Activated CD8-positive, alpha-beta T cell treated with anti-CD3 and anti-CD28 coated beads, Interleukin-2, amount 10 ng/mL, durations not matched to agents 7 days and 5 days (primary cell): Measurements from ENCODE around the gene BCAT1. TPM values are rescaled to one million over a fixed set of nuclear protein-coding genes. Genes with fewer than 3 reads are reported as not detected.
"Not testable (repeated sequence)": the region's sequence is repeated elsewhere in the genome, so short reads cannot be mapped to it uniquely, and the experiment has no call there.

Experiments used
- ATAC-seq: fragments of 150-1000 bp; cut with Tn5 transposase; one replicate; pipeline ENCODE4 v1.10.0; 2021; ENCODE audit warnings: moderate library complexity
- CTCF ChIA-PET: fragments of 350-600 bp; sonication (Branson Sonifier 250); formaldehyde crosslinking; loops from one replicate; lab custom pipeline; 2021; ENCODE audit warnings: antibody characterized with exemption; lab: Charles Lee
- POLR2A ChIA-PET: fragments of 350-600 bp; sonication (Branson Sonifier 250); formaldehyde crosslinking; loops from one replicate; lab custom pipeline; 2021; ENCODE audit warnings: antibody characterized with exemption; lab: Charles Lee
- DNase-seq: peaks from one replicate; pipeline ENCODE4 v3.0.0-alpha.2; 2020
- H3K27ac Mint-ChIP-seq: one replicate; pipeline ENCODE4 v1.8.0; 2021; ENCODE audit warnings: mild to moderate bottlenecking, mixed read lengths
- H3K27me3 Mint-ChIP-seq: one replicate; pipeline ENCODE4 v1.8.0; 2021; ENCODE audit warnings: low read depth, mixed read lengths
- H3K36me3 Mint-ChIP-seq: one replicate; pipeline ENCODE4 v1.8.0; 2021; ENCODE audit warnings: low read depth, mixed read lengths
- H3K4me1 Mint-ChIP-seq: one replicate; pipeline ENCODE4 v1.8.0; 2021; ENCODE audit warnings: low read depth, mixed read lengths
- H3K4me3 Mint-ChIP-seq: one replicate; pipeline ENCODE4 v1.8.0; 2021; ENCODE audit warnings: mild to moderate bottlenecking, mixed read lengths
- H3K9me3 Mint-ChIP-seq: one replicate; pipeline ENCODE4 v1.8.0; 2022; ENCODE audit warnings: mixed read lengths; ENCODE audit not compliant: insufficient read depth
- total RNA-seq, 2 experiments: library from RNA; stranded (reverse); gene quantifications; one replicate each; pipeline ENCODE4 v1.2.3, GENCODE V29; 2021

BCAT1 gene
- total RNA-seq, 2 experiments from 2014 or later, result 19.7 to 24.1 TPM

DNA sequence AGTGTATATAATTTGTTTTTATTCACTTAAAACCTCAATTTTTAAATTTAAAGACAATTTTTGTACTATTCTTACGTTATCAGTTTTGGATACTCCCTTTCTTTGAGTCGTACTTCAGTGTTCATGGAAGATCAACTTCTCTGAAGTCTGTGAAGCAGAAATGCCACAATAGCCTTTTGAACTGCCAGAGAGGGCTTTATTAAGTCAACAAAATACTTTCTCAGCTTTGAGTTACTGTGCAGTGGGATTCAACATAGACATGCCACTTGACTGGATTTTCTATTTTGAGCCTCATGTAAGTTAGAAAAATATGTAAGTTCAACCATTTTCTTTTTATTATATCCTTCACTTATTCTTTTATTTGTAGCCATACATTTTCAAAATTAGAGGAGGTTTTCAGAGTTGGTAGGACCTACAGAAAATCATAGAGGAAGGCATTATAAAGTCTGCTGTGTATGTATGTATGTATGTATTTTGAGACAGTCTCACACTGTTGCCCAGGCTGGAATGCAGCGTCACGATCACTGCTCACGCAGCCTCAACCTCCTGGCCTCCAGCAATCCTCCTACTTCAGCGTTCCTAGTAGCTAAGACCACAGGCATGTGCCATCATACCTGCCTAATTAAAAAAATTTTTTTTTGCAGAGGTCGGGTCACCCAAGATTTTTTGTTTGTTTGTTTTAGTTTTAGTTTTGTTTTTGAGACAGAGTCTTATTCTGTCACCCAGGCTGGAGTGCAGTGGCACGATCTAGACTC, 31.3 kb upstream of the BCAT1 start:
- POLR2A ChIA-PET, result no interaction called here
- no peak overlapping the region for H3K27ac Mint-ChIP-seq
- CTCF ChIA-PET, result interaction anchor here (0.6 to 1.3 kb wide), 3 partner anchors 11 to 494 kb away, joined by 3 to 4 read pairs (median 4); no protein-coding TSS in a partner anchor
- DNase-seq (no peak), ATAC-seq (no peak)
- no peaks in the 10 kb centered on the region for H3K9me3 Mint-ChIP-seq
- H3K4me1 Mint-ChIP-seq, result peaks cover 2% of the 10 kb centered on the region
- H3K36me3 Mint-ChIP-seq, result no peaks in the 10 kb centered on the region
- no peaks in the 10 kb centered on the region for H3K27me3 Mint-ChIP-seq
- no peak overlapping the region for H3K4me3 Mint-ChIP-seq

DNA sequence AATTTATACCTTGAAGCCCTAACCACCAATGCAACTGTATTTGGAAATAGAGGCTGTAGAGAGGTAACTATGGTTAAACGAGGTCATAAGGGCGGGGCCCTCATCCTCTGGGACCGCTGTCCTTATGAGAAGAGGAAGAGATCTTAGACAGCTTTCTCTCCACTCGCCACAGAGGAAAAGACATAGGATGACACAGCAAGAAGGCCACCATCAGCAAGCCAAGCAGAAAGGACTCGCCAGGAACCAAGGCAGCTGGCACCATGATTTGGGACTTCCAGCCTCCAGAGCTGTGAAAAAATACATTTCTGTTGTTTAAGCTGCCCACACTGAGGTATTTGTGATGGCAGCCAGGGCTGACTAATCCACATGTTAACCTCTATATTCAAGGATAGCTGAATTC, 30.4 kb upstream of the BCAT1 start:
- no peaks in the 10 kb centered on the region for H3K27me3 Mint-ChIP-seq
- DNase-seq (no peak), ATAC-seq (no peak)
- H3K36me3 Mint-ChIP-seq, result no peaks in the 10 kb centered on the region
- H3K9me3 Mint-ChIP-seq, result no peaks in the 10 kb centered on the region
- peaks cover 2% of the 10 kb centered on the region for H3K4me1 Mint-ChIP-seq
- no peak overlapping the region for H3K27ac Mint-ChIP-seq
- ChIA-PET POLR2A (no interaction called here), CTCF (interaction anchor here (0.7 to 1.3 kb wide), 2 partner anchors 12 to 77 kb away, joined by 4 read pairs; no protein-coding TSS in a partner anchor)
- H3K4me3 Mint-ChIP-seq, result no peak overlapping the region

DNA sequence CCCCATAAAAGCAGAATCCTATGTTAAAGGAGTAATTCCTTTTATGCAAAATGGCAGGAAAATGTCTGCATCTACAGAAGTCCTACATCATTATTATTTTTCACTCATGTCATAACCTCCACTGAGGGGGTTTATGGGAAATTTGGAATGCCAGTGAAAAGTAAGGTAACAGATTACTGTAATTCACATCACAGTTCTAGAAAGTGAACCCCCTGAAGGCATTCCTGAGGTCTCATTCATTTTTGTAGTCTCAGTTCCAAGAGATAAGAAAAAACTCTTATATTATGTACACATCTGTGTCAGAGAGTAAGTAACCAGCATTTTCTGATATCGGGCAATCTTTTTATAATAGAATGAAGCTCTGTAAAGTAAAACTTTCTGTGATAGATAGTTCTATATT, 28.8 kb upstream of the BCAT1 start:
- POLR2A ChIA-PET, result no interaction called here
- Mint-ChIP-seq H3K9me3 (no peaks in the 10 kb centered on the region), H3K4me1 (peaks cover 2% of the 10 kb centered on the region), H3K27ac (no peak overlapping the region), H3K36me3 (no peaks in the 10 kb centered on the region), H3K4me3 (no peak overlapping the region), H3K27me3 (no peaks in the 10 kb centered on the region)
- DNase-seq (no peak), ATAC-seq (no peak)
- CTCF ChIA-PET, result no interaction called here

DNA sequence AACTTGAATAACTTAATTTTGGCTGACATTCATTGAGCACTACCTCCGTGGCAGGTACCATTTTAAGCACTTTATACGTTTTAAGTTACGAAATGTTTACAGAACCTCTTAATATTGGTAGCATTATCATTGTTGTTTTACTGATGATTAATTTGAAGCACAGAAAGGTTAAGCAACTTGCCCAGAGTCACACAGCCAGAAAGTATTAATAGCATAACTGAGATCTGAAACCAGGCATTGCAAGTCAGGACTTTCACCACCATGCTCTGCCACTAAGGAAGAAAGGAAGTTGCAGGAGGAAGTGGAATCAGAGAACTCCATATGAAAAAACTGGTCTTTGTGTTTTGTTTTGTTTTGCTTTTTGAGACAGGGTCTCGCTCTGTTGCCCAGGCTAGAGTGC, 28.2 kb upstream of the BCAT1 start:
- no peaks in the 10 kb centered on the region for H3K27me3 Mint-ChIP-seq
- ATAC-seq, result no peak
- ChIA-PET CTCF (no interaction called here), POLR2A (no interaction called here)
- DNase-seq, result no peak
- no peaks in the 10 kb centered on the region for H3K36me3 Mint-ChIP-seq
- peaks cover 2% of the 10 kb centered on the region for H3K4me1 Mint-ChIP-seq
- H3K27ac Mint-ChIP-seq, result no peak overlapping the region
- no peak overlapping the region for H3K4me3 Mint-ChIP-seq
- no peaks in the 10 kb centered on the region for H3K9me3 Mint-ChIP-seq

DNA sequence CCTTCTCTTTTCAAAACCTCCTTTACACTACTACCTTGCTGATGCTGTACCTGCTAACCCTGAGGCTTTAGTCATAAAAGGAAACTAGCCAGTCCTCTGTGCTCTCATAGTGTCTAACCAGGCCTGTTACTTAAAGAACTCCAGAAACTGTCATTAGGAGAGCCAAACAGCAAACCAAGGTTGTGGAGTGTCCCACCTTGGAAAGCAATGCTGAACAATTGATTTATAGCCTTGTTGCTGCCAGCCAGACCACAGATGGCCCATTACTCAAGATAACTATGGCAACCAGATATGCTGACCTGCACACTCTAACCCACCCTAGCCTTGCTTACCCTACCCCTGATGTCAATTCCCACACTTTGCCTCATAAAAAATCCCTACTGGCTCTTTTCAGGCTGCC, 26.5 kb upstream of the BCAT1 start:
- no peak for DNase-seq
- H3K27ac Mint-ChIP-seq, result no peak overlapping the region
- POLR2A ChIA-PET, result no interaction called here
- CTCF ChIA-PET, result no interaction called here
- H3K27me3 Mint-ChIP-seq, result no peaks in the 10 kb centered on the region
- no peaks in the 10 kb centered on the region for H3K9me3 Mint-ChIP-seq
- H3K4me1 Mint-ChIP-seq, result peaks cover 2% of the 10 kb centered on the region
- H3K36me3 Mint-ChIP-seq, result no peaks in the 10 kb centered on the region
- H3K4me3 Mint-ChIP-seq, result no peak overlapping the region
- ATAC-seq, result no peak

DNA sequence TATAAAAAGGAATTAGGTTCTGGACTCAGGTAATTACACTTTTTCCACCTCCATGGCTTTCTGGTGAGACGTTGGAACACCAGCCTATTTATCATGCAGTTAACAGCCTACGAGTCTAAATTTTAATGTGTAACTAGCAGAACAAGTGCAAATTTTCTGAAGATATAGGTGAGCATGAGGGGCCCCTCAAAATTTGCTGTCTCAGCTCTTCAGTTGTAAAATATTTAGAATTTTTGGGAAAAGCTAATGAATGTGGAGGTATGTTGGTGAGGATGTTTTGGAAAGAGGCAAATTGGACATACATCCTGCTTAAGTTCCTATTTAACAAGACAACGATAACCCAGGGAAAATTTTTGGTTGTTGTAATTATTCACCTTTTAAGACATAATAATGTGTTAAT, 25.3 kb upstream of the BCAT1 start:
- no peaks in the 10 kb centered on the region for H3K9me3 Mint-ChIP-seq

DNA sequence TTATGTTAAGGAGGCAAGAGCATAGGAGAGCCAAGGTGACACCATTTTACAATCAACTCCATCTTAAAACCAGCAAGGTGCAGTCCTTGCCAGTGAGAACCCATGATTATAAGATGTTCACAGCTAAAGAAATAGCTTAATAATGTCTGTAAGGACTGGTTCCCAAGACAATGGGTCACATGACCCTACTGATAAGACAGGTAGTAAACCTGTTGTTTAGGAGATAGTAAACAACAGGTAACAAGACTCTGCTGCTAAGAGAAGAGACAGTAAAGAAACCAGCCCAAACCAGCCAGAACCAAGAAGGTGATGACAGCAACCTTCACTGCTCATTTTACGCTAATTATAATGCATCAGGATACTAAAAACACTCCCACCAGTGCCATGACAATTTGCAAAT, 23.2 kb upstream of the BCAT1 start:
- Mint-ChIP-seq H3K27ac (no peak overlapping the region), H3K4me1 (peaks cover 1% of the 10 kb centered on the region), H3K36me3 (no peaks in the 10 kb centered on the region), H3K4me3 (no peak overlapping the region), H3K27me3 (no peaks in the 10 kb centered on the region), H3K9me3 (no peaks in the 10 kb centered on the region)
- ChIA-PET CTCF (interaction anchor here (1.3 kb wide), 1 partner anchor 120 kb away, joined by 4 read pairs; no protein-coding TSS in a partner anchor), POLR2A (no interaction called here)
- ATAC-seq, result no peak
- DNase-seq, result no peak

More for the DNA sequence above, 25.3 kb upstream of the BCAT1 start:
- ChIA-PET POLR2A (no interaction called here), CTCF (no interaction called here)
- Mint-ChIP-seq H3K27ac (no peak overlapping the region), H3K4me1 (peaks cover 2% of the 10 kb centered on the region), H3K36me3 (no peaks in the 10 kb centered on the region), H3K27me3 (no peaks in the 10 kb centered on the region), H3K4me3 (no peak overlapping the region)
- no peak for DNase-seq
- ATAC-seq, result no peak

DNA sequence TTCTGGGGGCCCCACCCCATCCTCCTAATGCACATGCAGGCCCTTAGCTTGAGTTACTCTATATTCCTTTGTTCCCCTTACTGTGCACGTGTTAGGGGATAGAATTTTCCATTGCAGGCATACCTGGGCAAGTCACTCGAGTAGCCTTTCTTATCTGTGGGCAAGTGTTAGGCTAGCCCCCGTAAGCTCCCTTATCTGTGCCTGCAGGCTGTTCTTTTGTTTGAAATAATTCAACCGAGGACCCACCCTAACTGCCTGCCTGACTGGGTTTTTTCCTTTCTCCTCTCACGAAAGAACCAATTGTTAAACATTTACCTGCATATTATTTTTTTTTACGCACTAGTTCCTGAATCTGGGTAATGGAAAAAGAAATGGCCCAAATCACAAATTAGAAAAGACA, 21.3 kb upstream of the BCAT1 start:
- Mint-ChIP-seq H3K27ac (no peak overlapping the region), H3K4me1 (no peaks in the 10 kb centered on the region), H3K27me3 (no peaks in the 10 kb centered on the region), H3K36me3 (no peaks in the 10 kb centered on the region), H3K4me3 (no peak overlapping the region), H3K9me3 (no peaks in the 10 kb centered on the region)
- DNase-seq (no peak), ATAC-seq (no peak)
- POLR2A ChIA-PET, result no interaction called here
- CTCF ChIA-PET, result interaction anchor here (0.7 kb wide), 1 partner anchor 21 kb away, joined by 3 read pairs; no protein-coding TSS in a partner anchor

DNA sequence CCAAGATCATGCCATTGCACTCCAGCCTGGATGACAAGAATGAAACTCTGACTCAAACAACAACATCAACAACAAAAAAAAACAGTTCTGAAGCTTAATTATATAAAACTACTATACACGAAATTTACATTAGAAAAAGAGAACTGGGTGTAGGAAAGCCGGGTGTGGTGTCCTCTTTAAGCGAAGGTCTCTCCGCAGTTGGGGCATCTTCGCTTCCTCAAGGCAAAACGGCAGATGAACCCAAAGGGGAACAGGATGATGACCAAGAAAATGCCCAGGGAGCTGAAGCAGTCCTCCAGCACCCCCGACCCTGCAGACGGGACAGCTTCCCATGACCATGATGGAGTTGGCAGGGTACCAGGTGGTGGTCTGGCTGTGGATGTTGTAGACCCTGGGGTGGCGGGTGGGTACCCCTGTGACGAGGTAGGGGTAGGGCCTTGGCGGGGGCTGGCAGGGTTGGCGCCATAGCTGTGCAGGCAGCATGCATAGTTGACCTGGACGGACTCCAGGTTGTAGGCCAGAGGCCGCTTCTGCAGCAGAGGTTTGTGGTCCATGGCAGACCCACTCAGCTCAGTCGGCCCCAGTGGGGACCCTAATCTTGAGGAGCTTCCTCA, 18.2 kb upstream of the BCAT1 start:
- ChIA-PET POLR2A (no interaction called here), CTCF (no interaction called here)
- DNase-seq (no peak), ATAC-seq (no peak)
- no peak overlapping the region for H3K4me3 Mint-ChIP-seq
- no peaks in the 10 kb centered on the region for H3K27me3 Mint-ChIP-seq
- no peaks in the 10 kb centered on the region for H3K9me3 Mint-ChIP-seq
- no peaks in the 10 kb centered on the region for H3K36me3 Mint-ChIP-seq
- H3K27ac Mint-ChIP-seq, result no peak overlapping the region
- no peaks in the 10 kb centered on the region for H3K4me1 Mint-ChIP-seq

DNA sequence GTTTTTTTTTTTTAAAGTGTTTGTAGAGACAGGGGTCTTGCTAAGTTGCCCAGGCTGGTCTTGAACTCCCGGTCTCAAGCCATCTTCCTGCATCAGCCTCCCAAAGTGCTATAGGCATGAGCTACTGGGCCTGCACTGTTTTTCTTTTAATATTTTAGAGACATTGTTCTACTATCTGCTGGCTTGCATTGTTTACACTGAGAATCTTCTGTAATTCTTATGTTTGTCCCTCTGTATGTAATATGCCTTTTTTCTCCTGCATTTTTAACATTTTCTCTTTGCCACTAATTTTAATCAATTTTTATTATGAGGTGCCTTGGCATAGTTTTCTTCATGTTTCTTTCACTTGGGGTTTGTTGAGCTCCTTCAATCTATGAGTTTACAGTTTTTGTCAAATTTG, 15.4 kb upstream of the BCAT1 start:
- no peak overlapping the region for H3K4me3 Mint-ChIP-seq
- ChIA-PET POLR2A (no interaction called here), CTCF (interaction anchor here (1.1 kb wide), 1 partner anchor 191 kb away, joined by 3 read pairs; no protein-coding TSS in a partner anchor)
- no peak for DNase-seq
- no peaks in the 10 kb centered on the region for H3K36me3 Mint-ChIP-seq
- no peak for ATAC-seq
- no peaks in the 10 kb centered on the region for H3K27me3 Mint-ChIP-seq
- H3K9me3 Mint-ChIP-seq, result no peaks in the 10 kb centered on the region
- H3K27ac Mint-ChIP-seq, result no peak overlapping the region
- H3K4me1 Mint-ChIP-seq, result peaks cover 3% of the 10 kb centered on the region

DNA sequence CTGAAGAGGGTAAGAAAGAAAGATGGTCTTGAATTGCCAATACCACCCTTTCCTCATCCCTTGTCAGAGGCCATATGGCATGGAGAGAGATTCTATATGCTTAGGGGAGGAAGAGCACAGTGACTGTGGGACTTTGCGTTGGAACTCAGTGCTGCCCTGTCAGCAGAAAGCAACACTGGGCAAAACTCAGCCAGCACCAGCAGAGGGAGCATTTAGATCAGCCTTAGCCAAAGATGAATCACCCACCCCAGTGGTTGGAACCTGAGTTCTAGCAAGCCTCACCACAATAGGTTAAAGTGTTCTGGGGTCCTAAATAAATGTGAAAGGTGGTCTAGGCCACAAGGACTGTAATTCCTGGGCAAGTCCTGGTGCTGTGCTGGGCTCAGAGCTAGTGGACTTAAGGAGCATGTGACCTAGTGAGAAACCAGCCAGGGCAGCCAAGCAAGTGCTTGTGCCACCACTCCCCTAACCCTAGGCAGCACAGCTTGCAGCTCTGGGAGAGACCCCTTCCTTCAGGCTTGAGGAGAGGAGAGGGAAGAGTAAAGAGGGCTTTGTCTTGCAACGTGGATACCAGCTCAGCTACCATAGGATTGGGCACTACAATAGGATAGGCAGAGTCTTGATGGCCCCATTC, 11.4 kb upstream of the BCAT1 start:
- ATAC-seq, result peak; percentile 72
- Mint-ChIP-seq H3K27ac (no peak overlapping the region), H3K27me3 (no peaks in the 10 kb centered on the region), H3K9me3 (no peaks in the 10 kb centered on the region), H3K36me3 (no peaks in the 10 kb centered on the region), H3K4me3 (no peak overlapping the region), H3K4me1 (peaks cover 3% of the 10 kb centered on the region)
- POLR2A ChIA-PET, result no interaction called here
- peak; percentile 61 for DNase-seq
- CTCF ChIA-PET, result no interaction called here

DNA sequence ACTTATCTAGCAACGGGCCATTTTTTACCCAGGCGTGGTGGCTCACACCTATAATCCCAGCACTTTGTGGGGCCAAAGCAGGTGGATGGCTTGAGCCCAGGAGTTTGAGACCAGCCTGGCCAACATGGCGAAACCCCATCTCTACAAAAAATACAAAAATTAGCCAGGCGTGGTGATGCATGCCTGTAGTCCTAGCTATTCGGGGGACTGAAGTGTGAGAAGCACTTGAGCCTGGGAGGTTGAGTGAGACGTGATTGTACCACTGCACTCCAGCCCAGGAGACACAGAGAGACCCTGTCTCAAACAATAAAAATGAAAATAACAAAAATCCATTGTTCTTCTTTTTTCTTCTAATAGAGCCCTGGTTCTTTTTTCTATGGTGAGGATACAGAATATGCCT, 7.5 kb upstream of the BCAT1 start:
- H3K27ac Mint-ChIP-seq, ATAC-seq, H3K36me3 Mint-ChIP-seq, H3K9me3 Mint-ChIP-seq, H3K27me3 Mint-ChIP-seq, H3K4me1 Mint-ChIP-seq, DNase-seq, POLR2A ChIA-PET, H3K4me3 Mint-ChIP-seq: not testable (repeated sequence)
- CTCF ChIA-PET, result interaction anchor here (1.1 to 1.6 kb wide), 3 partner anchors 8 to 199 kb away, joined by 3 to 7 read pairs (median 5); partner anchors contain the start of gene BCAT1
